Right forelimb (tissue), 1 donor: ENCODE measurements around the gene GPD2.

ENCODE experiments used
- DNase-seq: peaks from one replicate; pipeline ENCODE4 v3.0.0-alpha.2; 2018

GPD2 gene

GRCh38 chr2:156532989-156533388 is 96.8 kb downstream of the GPD2 start:
- DNase-seq = no peak

GRCh38 chr2:156536534-156536933 is 100.4 kb downstream of the GPD2 start:
- DNase-seq = no peak

- no peak for DNase-seq
Measured at GRCh38 chr2:156537141-156537540, 101.0 kb downstream of the GPD2 start.

- DNase-seq = no peak
Measured at GRCh38 chr2:156538083-156538504, 101.9 kb downstream of the GPD2 start.

GRCh38 chr2:156539086-156539860 is 103.1 kb downstream of the GPD2 start:
- no peak for DNase-seq

- DNase-seq = no peak
Measured at GRCh38 chr2:156540706-156541105, 104.5 kb downstream of the GPD2 start.

GRCh38 chr2:156541229-156541628 is 105.0 kb downstream of the GPD2 start:
- DNase-seq = no peak

GRCh38 chr2:156541706-156542105 is 105.5 kb downstream of the GPD2 start:
- no peak for DNase-seq

GRCh38 chr2:156548413-156548812 is 112.2 kb downstream of the GPD2 start:
- no peak for DNase-seq

- DNase-seq = no peak
Measured at GRCh38 chr2:156553714-156554442, 117.7 kb downstream of the GPD2 start.

- no peak for DNase-seq
Measured at GRCh38 chr2:156561326-156561725, 125.1 kb downstream of the GPD2 start.

- no peak for DNase-seq
Measured at GRCh38 chr2:156562124-156562523, 125.9 kb downstream of the GPD2 start.

- no peak for DNase-seq
Measured at GRCh38 chr2:156563994-156564753, 128.0 kb downstream of the GPD2 start.

- DNase-seq = no peak
Measured at GRCh38 chr2:156565066-156565710, 129.0 kb downstream of the GPD2 start.

- no peak for DNase-seq
Measured at GRCh38 chr2:156573710-156574109, 137.5 kb downstream of the GPD2 start.

GRCh38 chr2:156574112-156574511 is 137.9 kb downstream of the GPD2 start:
- no peak for DNase-seq

- DNase-seq = no peak
Measured at GRCh38 chr2:156576005-156576404, 139.8 kb downstream of the GPD2 start.

GRCh38 chr2:156580501-156580900 is 144.3 kb downstream of the GPD2 start:
- no peak for DNase-seq

- no peak for DNase-seq
Measured at GRCh38 chr2:156581280-156581679, 145.1 kb downstream of the GPD2 start.

GRCh38 chr2:156585457-156585856 is 149.3 kb downstream of the GPD2 start:
- DNase-seq = no peak

GRCh38 chr2:156586621-156587020 is 150.4 kb downstream of the GPD2 start:
- no peak for DNase-seq

GRCh38 chr2:156589381-156590079 is 153.4 kb downstream of the GPD2 start:
- DNase-seq = no peak
